Amniotic epithelial cell (primary cell): Measurements from ENCODE around the gene PPP1R13B.

Source experiments
- DNase-seq: peaks from one replicate; pipeline ENCODE4 v3.0.0-alpha.2; 2010; ENCODE audit warnings: low read depth

The PPP1R13B gene

GRCh38 chr14:103685276-103686211, 161.8 kb downstream of the PPP1R13B start:
- no peak for DNase-seq

- DNase-seq, result no peak
Observed at GRCh38 chr14:103684871-103685270, 162.5 kb downstream of the PPP1R13B start.

GRCh38 chr14:103684471-103684870, 162.9 kb downstream of the PPP1R13B start:
- no peak for DNase-seq
